ENCODE results near the gene CD247. TPM values are rescaled to one million over a fixed set of nuclear protein-coding genes. Genes with fewer than 3 reads are reported as not detected.

The CD247 gene
- total RNA-seq, 2 donors from 2014 or later = 2.6 to 4.9 TPM

DNA sequence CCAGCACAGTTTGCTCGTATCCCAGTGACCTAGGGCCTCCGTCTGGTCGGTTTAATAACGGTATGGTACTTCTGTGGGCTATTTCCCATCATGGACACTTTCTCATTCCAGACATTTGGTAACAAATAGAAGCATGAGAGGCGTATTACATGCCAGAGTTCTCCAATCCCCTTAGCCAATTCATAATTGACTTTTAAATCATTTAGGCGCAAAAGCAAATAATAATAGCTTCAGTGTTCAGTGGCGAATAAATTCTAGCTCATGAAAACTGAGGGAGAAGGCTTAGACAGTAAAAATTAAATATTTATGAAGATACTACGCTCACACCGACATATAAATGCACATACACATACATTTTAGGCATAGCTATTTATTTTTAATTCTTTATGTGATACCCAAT, 50.6 kb downstream of the CD247 start:
- H3K9me3 ChIP-seq = no peaks in the 10 kb centered on the region
- intact Hi-C loops (cut with DNase I) = no loop called here
- TF ChIP-seq, protein P1, sequence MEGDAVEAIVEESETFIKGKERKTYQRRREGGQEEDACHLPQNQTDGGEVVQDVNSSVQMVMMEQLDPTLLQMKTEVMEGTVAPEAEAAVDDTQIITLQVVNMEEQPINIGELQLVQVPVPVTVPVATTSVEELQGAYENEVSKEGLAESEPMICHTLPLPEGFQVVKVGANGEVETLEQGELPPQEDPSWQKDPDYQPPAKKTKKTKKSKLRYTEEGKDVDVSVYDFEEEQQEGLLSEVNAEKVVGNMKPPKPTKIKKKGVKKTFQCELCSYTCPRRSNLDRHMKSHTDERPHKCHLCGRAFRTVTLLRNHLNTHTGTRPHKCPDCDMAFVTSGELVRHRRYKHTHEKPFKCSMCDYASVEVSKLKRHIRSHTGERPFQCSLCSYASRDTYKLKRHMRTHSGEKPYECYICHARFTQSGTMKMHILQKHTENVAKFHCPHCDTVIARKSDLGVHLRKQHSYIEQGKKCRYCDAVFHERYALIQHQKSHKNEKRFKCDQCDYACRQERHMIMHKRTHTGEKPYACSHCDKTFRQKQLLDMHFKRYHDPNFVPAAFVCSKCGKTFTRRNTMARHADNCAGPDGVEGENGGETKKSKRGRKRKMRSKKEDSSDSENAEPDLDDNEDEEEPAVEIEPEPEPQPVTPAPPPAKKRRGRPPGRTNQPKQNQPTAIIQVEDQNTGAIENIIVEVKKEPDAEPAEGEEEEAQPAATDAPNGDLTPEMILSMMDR (IDR thresholded peaks at IDR 0.05) = no peak
- DNase-seq = no peak
- H3K27me3 ChIP-seq = no peaks in the 10 kb centered on the region
- no peaks in the 10 kb centered on the region for H3K36me3 ChIP-seq
- no peak overlapping the region for H3K27ac ChIP-seq
- no peak overlapping the region for H3K9ac ChIP-seq (ENCODE audit: low read depth in 2 of 2, low read length in 2 of 2)
- H3K4me3 ChIP-seq = no peak overlapping the region
- H3K4me1 ChIP-seq = no peaks in the 10 kb centered on the region

DNA sequence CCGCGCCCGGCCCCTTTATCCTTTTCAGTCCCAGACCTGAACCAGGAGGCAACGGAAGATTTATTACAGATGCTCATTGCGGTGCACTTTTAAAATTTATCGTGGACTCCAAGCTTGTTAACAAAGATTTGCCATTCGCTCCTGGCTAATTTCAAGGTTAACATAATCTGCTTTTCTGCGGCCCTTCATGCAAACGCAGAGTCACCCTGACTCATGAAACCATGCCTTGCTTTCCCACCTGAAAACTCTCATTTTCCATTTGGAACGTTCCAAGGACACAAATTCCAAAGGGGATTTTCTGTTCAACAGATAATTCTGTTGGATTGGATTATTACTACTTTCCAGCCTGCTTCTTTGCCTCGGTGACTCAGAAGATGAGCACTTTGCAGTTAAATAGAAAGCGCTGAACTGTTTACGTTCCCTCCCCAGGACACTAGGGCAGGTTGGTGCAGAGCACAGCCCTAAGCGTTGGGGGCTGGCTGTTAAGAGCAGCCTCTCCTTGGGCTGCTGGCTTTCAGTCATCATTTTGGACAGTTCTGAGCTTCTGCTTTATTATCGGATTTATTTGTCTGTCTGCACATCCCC, 51.1 kb downstream of the CD247 start:
- Histone ChIP-seq H3K4me3 (no peak overlapping the region), H3K36me3 (no peaks in the 10 kb centered on the region), H3K27ac (no peak overlapping the region), H3K4me1 (no peaks in the 10 kb centered on the region), H3K27me3 (no peaks in the 10 kb centered on the region), H3K9ac (ENCODE audit: low read depth in 2 of 2, low read length in 2 of 2) (no peak overlapping the region), H3K9me3 (no peaks in the 10 kb centered on the region)
- intact Hi-C loops (cut with DNase I) = no loop called here
- TF ChIP-seq, protein P1 (IDR thresholded peaks at IDR 0.05) = no peak
- no peak for DNase-seq

DNA sequence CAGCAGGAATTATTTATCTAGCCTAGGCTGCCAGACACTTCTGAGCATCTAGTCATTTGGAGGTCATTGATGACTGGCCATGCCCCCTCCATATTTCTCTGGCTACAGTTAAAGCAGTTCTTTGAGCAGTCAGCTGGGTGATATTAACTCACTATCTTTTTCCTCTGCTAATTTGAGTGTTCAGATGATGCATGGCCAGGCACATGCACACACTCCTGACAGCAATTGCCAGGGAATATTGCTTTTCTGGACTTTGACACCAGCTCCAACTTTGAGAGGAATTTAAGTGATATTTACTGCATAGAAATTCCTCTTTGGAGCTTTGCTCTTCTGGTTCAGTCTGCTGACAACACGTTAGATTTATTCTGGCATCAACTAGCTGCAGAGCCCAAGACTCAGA, 52.6 kb downstream of the CD247 start:
- no peak overlapping the region for H3K27ac ChIP-seq
- H3K27me3 ChIP-seq = no peaks in the 10 kb centered on the region
- H3K4me1 ChIP-seq = no peaks in the 10 kb centered on the region
- H3K36me3 ChIP-seq = no peaks in the 10 kb centered on the region
- TF ChIP-seq, protein P1 (IDR thresholded peaks at IDR 0.05) = no peak
- no peaks in the 10 kb centered on the region for H3K9me3 ChIP-seq
- intact Hi-C loops (cut with DNase I) = no loop called here
- no peak overlapping the region for H3K4me3 ChIP-seq
- DNase-seq = no peak
- no peak overlapping the region for H3K9ac ChIP-seq (ENCODE audit: low read depth in 2 of 2, low read length in 2 of 2)

DNA sequence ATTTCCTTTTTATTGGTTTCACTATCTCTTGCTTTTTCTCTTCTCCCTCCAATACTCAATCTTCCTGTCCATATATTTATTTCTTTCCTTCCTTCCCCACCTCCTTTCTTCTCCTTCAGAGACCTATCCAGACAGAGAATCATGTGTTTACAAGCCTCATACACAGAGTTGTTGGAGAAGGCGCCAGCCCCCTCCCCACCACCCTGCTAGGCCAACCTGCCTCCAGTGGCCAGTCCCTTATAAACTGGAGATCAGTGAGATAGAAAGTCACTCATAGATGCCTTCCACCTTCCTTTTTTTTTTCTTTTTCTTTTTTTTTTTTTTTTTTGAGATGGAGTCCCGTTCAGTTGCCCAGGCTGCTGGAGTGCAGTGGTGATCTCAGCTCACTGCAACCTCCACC, 53.3 kb downstream of the CD247 start:
- DNase-seq = no peak
- Histone ChIP-seq H3K9ac (ENCODE audit: low read depth in 2 of 2, low read length in 2 of 2) (no peak overlapping the region), H3K27ac (no peak overlapping the region), H3K4me1 (no peaks in the 10 kb centered on the region), H3K4me3 (no peak overlapping the region), H3K27me3 (no peaks in the 10 kb centered on the region), H3K36me3 (no peaks in the 10 kb centered on the region), H3K9me3 (no peaks in the 10 kb centered on the region)
- intact Hi-C loops (cut with DNase I) = no loop called here
- TF ChIP-seq, protein P1 (IDR thresholded peaks at IDR 0.05) = no peak

DNA sequence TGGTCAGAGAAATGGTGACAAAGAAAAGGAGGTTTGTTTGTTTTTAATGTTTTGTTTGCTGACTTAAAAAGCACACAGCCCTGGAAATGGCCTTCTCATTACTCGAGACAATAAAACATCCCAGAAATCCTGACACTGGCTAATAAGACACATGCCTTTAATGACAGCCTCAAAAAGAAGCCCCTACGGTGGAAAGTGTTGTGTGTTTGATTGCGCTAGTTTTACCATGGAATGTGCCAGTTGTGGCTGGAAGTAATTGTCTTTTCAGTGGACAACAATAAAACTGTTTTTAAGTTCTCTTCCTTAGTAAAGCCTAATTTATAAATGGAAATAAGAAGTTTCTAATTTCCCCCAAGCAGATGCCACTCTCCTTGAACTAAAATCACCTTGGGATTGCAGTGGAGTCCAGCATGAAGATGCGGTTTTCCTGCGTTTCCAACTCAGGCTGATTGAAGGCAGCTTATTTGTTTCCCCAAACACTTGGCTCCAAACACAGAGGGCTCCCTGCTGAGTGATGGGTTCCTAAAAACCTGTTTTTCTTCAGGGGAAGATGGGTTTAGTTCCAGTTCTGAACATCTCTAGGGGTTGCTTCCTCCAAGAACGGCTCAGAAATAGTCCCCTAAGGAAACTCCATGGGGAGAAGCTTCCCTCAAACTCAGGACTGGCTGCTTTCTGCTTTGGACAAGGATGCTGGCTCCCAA, 54.3 kb downstream of the CD247 start:
- Histone ChIP-seq H3K36me3 (no peaks in the 10 kb centered on the region), H3K9me3 (no peaks in the 10 kb centered on the region), H3K27ac (no peak overlapping the region), H3K4me3 (no peak overlapping the region), H3K27me3 (no peaks in the 10 kb centered on the region), H3K4me1 (no peaks in the 10 kb centered on the region), H3K9ac (ENCODE audit: low read depth in 2 of 2, low read length in 2 of 2) (no peak overlapping the region)
- no peak for DNase-seq
- intact Hi-C loops (cut with DNase I) = no loop called here
- TF ChIP-seq, protein P1 (IDR thresholded peaks at IDR 0.05) = no peak

Measured in colonic mucosa (tissue), 4 donors.